ENCODE data around the gene SLC39A11.

SLC39A11 gene

DNA sequence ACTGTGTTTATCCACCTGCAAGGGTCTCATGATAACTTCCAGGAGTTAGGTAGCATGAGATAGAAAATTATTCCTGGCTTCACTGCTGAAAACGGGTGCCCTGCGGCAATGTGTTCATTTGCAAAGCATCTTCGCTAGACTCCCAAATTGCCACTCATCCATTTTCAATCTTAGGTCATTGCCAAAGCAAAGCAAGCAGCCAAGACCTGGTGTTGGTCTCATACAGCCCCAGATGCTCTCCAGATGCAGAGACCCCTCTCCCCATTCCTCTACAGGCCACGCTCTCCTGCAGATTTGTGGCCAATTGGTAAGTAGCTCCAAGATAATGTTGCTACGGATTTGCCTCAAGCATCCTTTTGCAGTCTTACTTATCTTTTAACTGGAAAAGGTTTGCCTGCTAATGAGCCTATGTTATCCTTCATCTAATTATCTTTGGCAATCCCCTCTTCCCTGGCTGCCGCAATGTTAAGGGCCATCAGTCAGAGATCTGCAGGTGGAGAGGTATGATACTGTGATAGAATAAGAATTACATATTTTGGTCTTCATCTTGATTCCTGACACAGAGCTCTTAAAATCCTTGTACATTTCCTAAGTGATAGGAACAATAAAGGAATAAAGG lies 222.0 kb downstream of the SLC39A11 start:
- TF ChIP-seq, protein P1, sequence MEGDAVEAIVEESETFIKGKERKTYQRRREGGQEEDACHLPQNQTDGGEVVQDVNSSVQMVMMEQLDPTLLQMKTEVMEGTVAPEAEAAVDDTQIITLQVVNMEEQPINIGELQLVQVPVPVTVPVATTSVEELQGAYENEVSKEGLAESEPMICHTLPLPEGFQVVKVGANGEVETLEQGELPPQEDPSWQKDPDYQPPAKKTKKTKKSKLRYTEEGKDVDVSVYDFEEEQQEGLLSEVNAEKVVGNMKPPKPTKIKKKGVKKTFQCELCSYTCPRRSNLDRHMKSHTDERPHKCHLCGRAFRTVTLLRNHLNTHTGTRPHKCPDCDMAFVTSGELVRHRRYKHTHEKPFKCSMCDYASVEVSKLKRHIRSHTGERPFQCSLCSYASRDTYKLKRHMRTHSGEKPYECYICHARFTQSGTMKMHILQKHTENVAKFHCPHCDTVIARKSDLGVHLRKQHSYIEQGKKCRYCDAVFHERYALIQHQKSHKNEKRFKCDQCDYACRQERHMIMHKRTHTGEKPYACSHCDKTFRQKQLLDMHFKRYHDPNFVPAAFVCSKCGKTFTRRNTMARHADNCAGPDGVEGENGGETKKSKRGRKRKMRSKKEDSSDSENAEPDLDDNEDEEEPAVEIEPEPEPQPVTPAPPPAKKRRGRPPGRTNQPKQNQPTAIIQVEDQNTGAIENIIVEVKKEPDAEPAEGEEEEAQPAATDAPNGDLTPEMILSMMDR (IDR thresholded peaks at IDR 0.05): no peak

DNA sequence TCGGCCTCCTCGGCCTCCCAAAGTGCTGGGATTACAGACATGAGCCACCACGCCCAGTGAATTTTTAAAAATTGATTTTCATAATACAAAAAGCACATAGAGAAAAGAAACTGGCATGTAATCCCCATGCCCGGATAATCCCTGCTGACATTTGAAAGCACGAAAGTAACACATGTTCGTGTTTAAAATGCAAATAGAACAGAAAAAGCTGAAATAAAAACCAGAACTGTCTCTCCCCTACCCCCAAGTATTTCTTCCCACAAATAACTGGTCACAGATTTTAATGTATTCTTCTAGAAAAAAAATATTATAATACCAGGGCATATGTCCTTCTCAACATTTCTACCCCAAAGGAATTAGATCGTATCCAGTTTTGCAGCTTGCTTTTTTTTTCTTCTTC lies 222.9 kb downstream of the SLC39A11 start:
- H3K27ac ChIP-seq: no peak overlapping the region
- no peak for DNase-seq (ENCODE audit: low spot score)
- no peak overlapping the region for H3K4me3 ChIP-seq
- TF ChIP-seq, protein P1 (IDR thresholded peaks at IDR 0.05): no peak

More for the DNA sequence above, 222.0 kb downstream of the SLC39A11 start:
- Histone ChIP-seq H3K4me3 (no peak overlapping the region), H3K27ac (no peak overlapping the region)
- DNase-seq (ENCODE audit: low spot score): no peak

DNA sequence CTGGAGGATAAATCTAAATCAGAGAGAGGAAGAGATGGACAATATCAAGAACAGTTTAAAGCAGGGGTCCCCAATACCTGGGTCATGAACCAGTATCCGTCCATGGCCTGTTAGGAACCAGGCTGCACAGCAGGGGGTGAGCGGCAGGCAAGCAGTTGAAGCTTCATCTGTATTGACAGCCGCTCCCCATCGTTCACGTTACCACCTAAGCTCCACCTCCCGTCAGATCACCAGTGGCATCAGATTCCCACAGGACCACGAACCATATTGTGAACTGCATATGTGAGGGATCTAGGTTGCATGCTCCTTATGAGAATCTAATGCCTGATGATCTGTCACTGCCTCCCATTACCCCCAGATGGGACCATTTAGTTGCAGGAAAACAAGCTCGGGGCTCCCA lies 226.5 kb downstream of the SLC39A11 start:
- DNase-seq (ENCODE audit: low spot score): no peak
- Histone ChIP-seq H3K27ac (no peak overlapping the region), H3K4me3 (no peak overlapping the region)
- TF ChIP-seq, protein P1 (IDR thresholded peaks at IDR 0.05): no peak

GRCh38 chr17:72863526-72864211 lies 228.8 kb downstream of the SLC39A11 start:
- DNase-seq (ENCODE audit: low spot score): no peak
- H3K4me3 ChIP-seq: no peak overlapping the region
- no peak overlapping the region for H3K27ac ChIP-seq
- TF ChIP-seq, protein P1 (IDR thresholded peaks at IDR 0.05): no peak

DNA sequence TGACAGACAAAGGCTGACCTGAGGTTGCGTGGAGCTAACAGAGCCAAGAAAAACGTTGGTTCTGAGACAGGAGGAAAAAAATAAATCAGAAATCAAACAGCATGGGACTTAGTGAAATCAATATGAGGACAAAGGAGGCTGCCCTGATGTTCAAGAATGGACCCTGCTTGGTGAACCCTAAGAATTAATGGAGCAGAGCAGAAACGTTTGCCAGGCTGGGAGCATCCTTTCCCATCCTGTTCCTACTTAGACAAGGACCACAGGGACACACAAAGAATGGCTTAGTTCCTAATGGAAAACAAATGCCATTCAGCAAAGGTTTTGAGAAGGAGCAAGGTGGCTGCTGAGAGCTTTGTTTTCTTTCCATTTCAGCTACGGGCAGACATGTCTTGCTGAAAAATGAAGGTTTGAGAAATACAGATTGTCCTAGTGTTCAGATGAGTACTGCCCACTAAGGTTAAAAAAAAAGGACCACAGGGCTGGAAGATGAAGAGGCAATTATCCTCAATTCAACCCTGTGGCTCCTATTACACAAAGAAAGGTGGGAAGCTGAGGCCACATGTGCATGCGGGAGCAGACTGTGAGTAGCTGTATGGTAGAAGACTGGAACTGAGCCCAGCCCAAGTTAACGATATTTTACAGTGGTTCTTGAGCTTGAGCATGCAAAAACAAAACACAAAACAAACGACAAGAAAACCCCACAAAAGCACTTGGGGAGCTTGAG lies 230.1 kb downstream of the SLC39A11 start:
- DNase-seq (ENCODE audit: low spot score): no peak
- Histone ChIP-seq H3K27ac (no peak overlapping the region), H3K4me3 (no peak overlapping the region)
- TF ChIP-seq, protein P1 (IDR thresholded peaks at IDR 0.05): no peak

- no peak for DNase-seq (ENCODE audit: low spot score)
- no peak overlapping the region for H3K27ac ChIP-seq
- no peak overlapping the region for H3K4me3 ChIP-seq
- TF ChIP-seq, protein P1 (IDR thresholded peaks at IDR 0.05): no peak
Measured at GRCh38 chr17:72861811-72862210, 230.7 kb downstream of the SLC39A11 start.

All from coronary artery (tissue), 2 donors.